Measurements from ENCODE around the gene TOGARAM1. TPM values are rescaled to one million over a fixed set of nuclear protein-coding genes. Genes with fewer than 3 reads are reported as not detected.

The TOGARAM1 gene
- total RNA-seq, 6 experiments from 2014 or later: 7.5 to 13.7 (median 9.3) TPM

DNA sequence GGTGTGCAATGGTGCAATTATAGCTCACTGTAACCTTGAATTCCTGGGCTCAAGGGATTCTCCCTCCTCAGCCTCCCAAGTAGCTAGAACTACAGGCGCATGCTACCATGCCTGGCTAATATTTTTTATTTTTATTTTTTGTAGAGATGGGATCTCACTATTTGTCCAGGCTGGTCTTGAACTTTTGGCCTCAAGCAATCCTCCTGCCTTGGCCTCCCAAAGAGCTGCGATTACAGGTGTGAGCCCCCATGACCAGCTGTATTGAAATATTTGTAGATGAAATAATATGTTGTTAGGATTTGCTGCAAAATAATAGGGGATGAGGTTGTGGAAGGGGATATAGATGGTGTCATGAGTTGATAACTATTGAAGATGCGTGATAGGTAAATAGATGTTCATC, 5.1 kb upstream of the TOGARAM1 start:
- H3K9me3 Mint-ChIP-seq: no peaks in the 10 kb centered on the region
- no peak overlapping the region for H3K4me3 Mint-ChIP-seq
- TF ChIP-seq, protein P1, sequence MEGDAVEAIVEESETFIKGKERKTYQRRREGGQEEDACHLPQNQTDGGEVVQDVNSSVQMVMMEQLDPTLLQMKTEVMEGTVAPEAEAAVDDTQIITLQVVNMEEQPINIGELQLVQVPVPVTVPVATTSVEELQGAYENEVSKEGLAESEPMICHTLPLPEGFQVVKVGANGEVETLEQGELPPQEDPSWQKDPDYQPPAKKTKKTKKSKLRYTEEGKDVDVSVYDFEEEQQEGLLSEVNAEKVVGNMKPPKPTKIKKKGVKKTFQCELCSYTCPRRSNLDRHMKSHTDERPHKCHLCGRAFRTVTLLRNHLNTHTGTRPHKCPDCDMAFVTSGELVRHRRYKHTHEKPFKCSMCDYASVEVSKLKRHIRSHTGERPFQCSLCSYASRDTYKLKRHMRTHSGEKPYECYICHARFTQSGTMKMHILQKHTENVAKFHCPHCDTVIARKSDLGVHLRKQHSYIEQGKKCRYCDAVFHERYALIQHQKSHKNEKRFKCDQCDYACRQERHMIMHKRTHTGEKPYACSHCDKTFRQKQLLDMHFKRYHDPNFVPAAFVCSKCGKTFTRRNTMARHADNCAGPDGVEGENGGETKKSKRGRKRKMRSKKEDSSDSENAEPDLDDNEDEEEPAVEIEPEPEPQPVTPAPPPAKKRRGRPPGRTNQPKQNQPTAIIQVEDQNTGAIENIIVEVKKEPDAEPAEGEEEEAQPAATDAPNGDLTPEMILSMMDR (IDR thresholded peaks at IDR 0.05): no peak
- DNase-seq: no peak
- no peak overlapping the region for H3K27ac Mint-ChIP-seq
- no peaks in the 10 kb centered on the region; the same call in 1 of the 2 replicates for H3K36me3 Mint-ChIP-seq (ENCODE audit: low read depth)
- no peaks in the 10 kb centered on the region for H3K27me3 Mint-ChIP-seq (ENCODE audit: insufficient read depth)
- peaks cover 17% of the 10 kb centered on the region; the same call in 1 of the 2 replicates for H3K4me1 Mint-ChIP-seq (ENCODE audit: low read depth)

DNA sequence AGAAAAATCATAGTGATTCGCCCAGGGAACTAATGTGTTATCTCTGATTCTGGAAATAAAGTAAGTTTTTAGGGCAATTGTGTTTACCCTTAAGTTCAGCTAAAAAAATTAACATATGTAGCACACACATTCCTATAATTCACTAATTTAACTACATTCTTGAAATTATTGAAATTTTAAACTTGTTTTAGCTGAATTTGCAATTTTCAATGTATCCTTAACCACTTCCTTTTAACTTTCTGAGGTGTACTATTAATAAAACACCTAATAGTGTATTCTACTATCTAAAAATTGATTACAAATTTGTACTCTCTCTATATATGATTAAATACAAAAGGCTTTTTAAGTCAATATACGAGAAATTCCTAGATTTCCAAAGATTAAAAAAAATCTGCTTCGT, 2.5 kb upstream of the TOGARAM1 start:
- Mint-ChIP-seq H3K27ac (peak overlapping the region; percentile 56; the same call in 1 of the 2 replicates), H3K4me1 (ENCODE audit: low read depth) (peaks cover 30% of the 10 kb centered on the region)

DNA sequence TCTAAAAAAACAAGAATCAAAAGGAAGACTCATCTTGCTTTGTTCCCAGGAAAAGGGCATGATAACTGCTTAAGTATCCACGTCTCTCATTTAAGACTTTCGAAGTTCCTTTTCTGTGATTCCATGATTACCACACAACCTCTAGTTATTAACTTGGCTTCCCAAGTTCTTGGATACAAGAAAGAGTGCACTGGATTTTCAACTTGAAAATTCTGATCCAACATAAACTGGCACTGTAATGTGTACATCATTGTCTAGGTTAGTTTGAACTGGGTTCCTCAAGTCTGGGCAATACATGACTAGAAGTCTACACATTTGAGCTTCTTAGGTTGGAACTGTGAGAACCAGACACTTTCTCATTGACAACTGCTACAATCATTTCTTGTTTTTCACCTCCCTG, 1.8 kb upstream of the TOGARAM1 start:
- no peak for DNase-seq
- H3K9me3 Mint-ChIP-seq: no peaks in the 10 kb centered on the region
- TF ChIP-seq, protein P1 (IDR thresholded peaks at IDR 0.05): no peak
- H3K4me3 Mint-ChIP-seq: no peak overlapping the region
- H3K4me1 Mint-ChIP-seq (ENCODE audit: low read depth): peaks cover 36% of the 10 kb centered on the region
- peak overlapping the region; percentile 56; the same call in 1 of the 2 replicates for H3K27ac Mint-ChIP-seq
- no peaks in the 10 kb centered on the region for H3K36me3 Mint-ChIP-seq (ENCODE audit: low read depth)
- H3K27me3 Mint-ChIP-seq (ENCODE audit: insufficient read depth): no peaks in the 10 kb centered on the region; the same call in 1 of the 2 replicates

More for the DNA sequence above, 2.5 kb upstream of the TOGARAM1 start:
- H3K36me3 Mint-ChIP-seq (ENCODE audit: low read depth): no peaks in the 10 kb centered on the region
- peak overlapping the region; percentile 55; the same call in 1 of the 2 replicates for H3K4me3 Mint-ChIP-seq
- no peaks in the 10 kb centered on the region; the same call in 1 of the 2 replicates for H3K27me3 Mint-ChIP-seq (ENCODE audit: insufficient read depth)
- TF ChIP-seq, protein P1 (IDR thresholded peaks at IDR 0.05): no peak
- no peak for DNase-seq
- H3K9me3 Mint-ChIP-seq: no peaks in the 10 kb centered on the region

DNA sequence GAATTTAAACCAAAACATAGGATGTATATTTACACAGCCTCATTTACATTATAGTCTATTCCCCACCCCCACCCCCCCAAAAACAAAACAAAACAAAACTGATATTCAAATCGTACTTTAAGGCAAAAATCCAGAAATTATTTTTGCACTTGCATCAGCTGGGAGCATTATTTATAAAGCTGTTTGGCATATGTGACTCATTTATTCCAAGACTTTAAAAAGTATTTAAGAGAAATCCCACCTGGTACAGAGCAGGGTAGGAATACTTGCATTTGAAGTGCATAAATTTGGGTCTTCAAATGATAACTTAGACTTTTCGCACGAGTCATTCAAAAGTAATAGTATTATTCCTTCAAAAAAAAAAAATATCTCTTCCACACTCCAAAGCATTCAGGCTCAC, 1.3 kb upstream of the TOGARAM1 start:
- Mint-ChIP-seq H3K4me3 (no peak overlapping the region), H3K4me1 (ENCODE audit: low read depth) (peaks cover 41% of the 10 kb centered on the region), H3K9me3 (no peaks in the 10 kb centered on the region), H3K36me3 (ENCODE audit: low read depth) (no peaks in the 10 kb centered on the region), H3K27ac (peak overlapping the region; percentile 56; the same call in 1 of the 2 replicates), H3K27me3 (ENCODE audit: insufficient read depth) (no peaks in the 10 kb centered on the region; the same call in 1 of the 2 replicates)
- no peak for DNase-seq
- TF ChIP-seq, protein P1 (IDR thresholded peaks at IDR 0.05): no peak

DNA sequence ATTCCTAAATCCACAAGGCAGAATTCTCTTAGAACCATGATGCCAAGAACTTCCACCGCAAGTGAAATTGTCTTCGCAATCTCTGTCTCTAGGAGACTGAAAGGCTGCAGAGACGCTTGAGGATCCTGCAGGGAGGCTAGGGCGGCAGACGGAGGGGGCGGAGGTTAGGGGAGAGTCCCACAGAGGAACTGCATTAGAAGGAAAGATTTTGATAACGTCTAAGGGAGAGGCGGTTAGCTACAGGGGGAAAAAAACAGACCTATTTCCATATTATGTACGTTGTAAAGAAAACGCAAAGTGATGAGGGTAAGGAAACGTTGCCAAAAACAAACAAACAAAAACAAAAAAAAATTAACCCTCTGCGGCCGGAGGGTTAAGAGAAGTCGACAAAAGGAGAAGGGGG, 838 bp upstream of the TOGARAM1 start:
- H3K4me3 Mint-ChIP-seq: no peak overlapping the region
- TF ChIP-seq, protein P1 (IDR thresholded peaks at IDR 0.05): no peak
- no peaks in the 10 kb centered on the region; the same call in 1 of the 2 replicates for H3K27me3 Mint-ChIP-seq (ENCODE audit: insufficient read depth)
- no peaks in the 10 kb centered on the region for H3K36me3 Mint-ChIP-seq (ENCODE audit: low read depth)
- no peak overlapping the region for H3K27ac Mint-ChIP-seq
- no peaks in the 10 kb centered on the region for H3K9me3 Mint-ChIP-seq
- peak; percentile 33 for DNase-seq
- H3K4me1 Mint-ChIP-seq (ENCODE audit: low read depth): peaks cover 43% of the 10 kb centered on the region
